Stimulated activated CD4-positive, alpha-beta T cell treated with anti-CD3 and anti-CD28 coated beads, Interleukin-15, amount 100 ng/mL, for 1 hour (primary cell): Measurements from ENCODE around the gene KCNA10.

Source experiments
- DNase-seq, 2 donors: peaks; one replicate each; pipeline ENCODE4 v3.0.0-alpha.2; 2020; ENCODE audit warnings: low read depth in 1 of 2, low spot score in 1 of 2

The KCNA10 gene

GRCh38 chr1:110478886-110479285 lies 40.1 kb downstream of the KCNA10 start:
- no peak for DNase-seq

GRCh38 chr1:110477967-110478640 lies 40.9 kb downstream of the KCNA10 start:
- no peak for DNase-seq

GRCh38 chr1:110477445-110477957 lies 41.5 kb downstream of the KCNA10 start:
- DNase-seq: no peak

- no peak for DNase-seq
These were observed 41.9 kb downstream of the KCNA10 start for GRCh38 chr1:110477041-110477440.

- no peak for DNase-seq
These were observed 42.8 kb downstream of the KCNA10 start for GRCh38 chr1:110476028-110476765.

GRCh38 chr1:110475362-110476027 lies 43.5 kb downstream of the KCNA10 start:
- DNase-seq: no peak

- no peak for DNase-seq
These were observed 44.5 kb downstream of the KCNA10 start for GRCh38 chr1:110474444-110474843.

GRCh38 chr1:110472546-110472945 lies 46.4 kb downstream of the KCNA10 start:
- no peak for DNase-seq

- DNase-seq: no peak
These were observed 47.8 kb downstream of the KCNA10 start for GRCh38 chr1:110471131-110471530.
